ENCODE results near the gene CSMD2.

Gene CSMD2

GRCh38 chr1:34127006-34128000 is 37.7 kb downstream of the CSMD2 start:
- Histone ChIP-seq H3K4me1 (ENCODE audit: control insufficient read depth, insufficient read depth, low read length) (no peaks in the 10 kb centered on the region), H3K4me3 (ENCODE audit: low read length) (no peak overlapping the region), H3K9ac (ENCODE audit: low read depth, low read length) (no peak overlapping the region), H3K36me3 (ENCODE audit: insufficient read depth, low read length) (no peaks in the 10 kb centered on the region), H3K4me2 (ENCODE audit: low read length) (no peak overlapping the region), H3K9me3 (replicated peaks; ENCODE audit: low read length) (no peaks in the 10 kb centered on the region), H3K27me3 (ENCODE audit: control insufficient read depth, insufficient read depth, low read length) (no peaks in the 10 kb centered on the region)

- H3K4me2 ChIP-seq (ENCODE audit: low read length) = no peak overlapping the region
- H3K27me3 ChIP-seq (ENCODE audit: control insufficient read depth, insufficient read depth, low read length) = no peaks in the 10 kb centered on the region
- H3K36me3 ChIP-seq (ENCODE audit: insufficient read depth, low read length) = no peaks in the 10 kb centered on the region
- H3K9ac ChIP-seq (ENCODE audit: low read depth, low read length) = no peak overlapping the region
- no peaks in the 10 kb centered on the region for H3K9me3 ChIP-seq (replicated peaks; ENCODE audit: low read length)
- H3K4me1 ChIP-seq (ENCODE audit: control insufficient read depth, insufficient read depth, low read length) = no peaks in the 10 kb centered on the region
- no peak overlapping the region for H3K4me3 ChIP-seq (ENCODE audit: low read length)
Observed at GRCh38 chr1:34126486-34126885, 38.5 kb downstream of the CSMD2 start.

- Histone ChIP-seq H3K27me3 (ENCODE audit: control insufficient read depth, insufficient read depth, low read length) (no peaks in the 10 kb centered on the region), H3K4me2 (ENCODE audit: low read length) (no peak overlapping the region), H3K36me3 (ENCODE audit: insufficient read depth, low read length) (no peaks in the 10 kb centered on the region), H3K4me3 (ENCODE audit: low read length) (no peak overlapping the region), H3K9me3 (replicated peaks; ENCODE audit: low read length) (no peaks in the 10 kb centered on the region), H3K4me1 (ENCODE audit: control insufficient read depth, insufficient read depth, low read length) (no peaks in the 10 kb centered on the region), H3K9ac (ENCODE audit: low read depth, low read length) (no peak overlapping the region)
Observed at GRCh38 chr1:34125721-34126380, 39.2 kb downstream of the CSMD2 start.

- H3K4me3 ChIP-seq (ENCODE audit: low read length) = no peak overlapping the region
- H3K9ac ChIP-seq (ENCODE audit: low read depth, low read length) = no peak overlapping the region
- no peaks in the 10 kb centered on the region for H3K27me3 ChIP-seq (ENCODE audit: control insufficient read depth, insufficient read depth, low read length)
- no peak overlapping the region for H3K4me2 ChIP-seq (ENCODE audit: low read length)
- no peaks in the 10 kb centered on the region for H3K9me3 ChIP-seq (replicated peaks; ENCODE audit: low read length)
- H3K36me3 ChIP-seq (ENCODE audit: insufficient read depth, low read length) = no peaks in the 10 kb centered on the region
- no peaks in the 10 kb centered on the region for H3K4me1 ChIP-seq (ENCODE audit: control insufficient read depth, insufficient read depth, low read length)
Observed at GRCh38 chr1:34122080-34122932, 42.7 kb downstream of the CSMD2 start.

GRCh38 chr1:34115233-34115632 is 49.8 kb downstream of the CSMD2 start:
- H3K4me2 ChIP-seq (ENCODE audit: low read length) = no peak overlapping the region
- H3K4me1 ChIP-seq (ENCODE audit: control insufficient read depth, insufficient read depth, low read length) = no peaks in the 10 kb centered on the region
- H3K27me3 ChIP-seq (ENCODE audit: control insufficient read depth, insufficient read depth, low read length) = no peaks in the 10 kb centered on the region
- no peak overlapping the region for H3K4me3 ChIP-seq (ENCODE audit: low read length)
- H3K9me3 ChIP-seq (replicated peaks; ENCODE audit: low read length) = no peaks in the 10 kb centered on the region
- no peak overlapping the region for H3K9ac ChIP-seq (ENCODE audit: low read depth, low read length)
- H3K36me3 ChIP-seq (ENCODE audit: insufficient read depth, low read length) = no peaks in the 10 kb centered on the region

- no peak overlapping the region for H3K4me3 ChIP-seq (ENCODE audit: low read length)
Observed at GRCh38 chr1:34113887-34114286, 51.1 kb downstream of the CSMD2 start.

GRCh38 chr1:34113362-34113761 is 51.7 kb downstream of the CSMD2 start:
- Histone ChIP-seq H3K4me3 (ENCODE audit: low read length) (no peak overlapping the region), H3K4me1 (ENCODE audit: control insufficient read depth, insufficient read depth, low read length) (no peaks in the 10 kb centered on the region), H3K27me3 (ENCODE audit: control insufficient read depth, insufficient read depth, low read length) (no peaks in the 10 kb centered on the region), H3K9ac (ENCODE audit: low read depth, low read length) (no peak overlapping the region), H3K4me2 (ENCODE audit: low read length) (no peak overlapping the region), H3K9me3 (replicated peaks; ENCODE audit: low read length) (no peaks in the 10 kb centered on the region), H3K36me3 (ENCODE audit: insufficient read depth, low read length) (no peaks in the 10 kb centered on the region)

More at GRCh38 chr1:34113887-34114286, 51.1 kb downstream of the CSMD2 start:
- Histone ChIP-seq H3K9ac (ENCODE audit: low read depth, low read length) (no peak overlapping the region), H3K4me1 (ENCODE audit: control insufficient read depth, insufficient read depth, low read length) (no peaks in the 10 kb centered on the region), H3K36me3 (ENCODE audit: insufficient read depth, low read length) (no peaks in the 10 kb centered on the region), H3K4me2 (ENCODE audit: low read length) (no peak overlapping the region), H3K27me3 (ENCODE audit: control insufficient read depth, insufficient read depth, low read length) (no peaks in the 10 kb centered on the region), H3K9me3 (replicated peaks; ENCODE audit: low read length) (no peaks in the 10 kb centered on the region)

- Histone ChIP-seq H3K36me3 (ENCODE audit: insufficient read depth, low read length) (no peaks in the 10 kb centered on the region), H3K4me2 (ENCODE audit: low read length) (no peak overlapping the region)
Observed at GRCh38 chr1:34108711-34109110, 56.3 kb downstream of the CSMD2 start.

GRCh38 chr1:34108269-34108668 is 56.8 kb downstream of the CSMD2 start:
- H3K9ac ChIP-seq (ENCODE audit: low read depth, low read length) = no peak overlapping the region
- H3K4me1 ChIP-seq (ENCODE audit: control insufficient read depth, insufficient read depth, low read length) = no peaks in the 10 kb centered on the region
- H3K36me3 ChIP-seq (ENCODE audit: insufficient read depth, low read length) = no peaks in the 10 kb centered on the region
- no peaks in the 10 kb centered on the region for H3K27me3 ChIP-seq (ENCODE audit: control insufficient read depth, insufficient read depth, low read length)
- H3K4me2 ChIP-seq (ENCODE audit: low read length) = no peak overlapping the region
- no peaks in the 10 kb centered on the region for H3K9me3 ChIP-seq (replicated peaks; ENCODE audit: low read length)
- no peak overlapping the region for H3K4me3 ChIP-seq (ENCODE audit: low read length)

More at GRCh38 chr1:34108711-34109110, 56.3 kb downstream of the CSMD2 start:
- H3K9me3 ChIP-seq (replicated peaks; ENCODE audit: low read length) = no peaks in the 10 kb centered on the region
- no peak overlapping the region for H3K4me3 ChIP-seq (ENCODE audit: low read length)
- no peaks in the 10 kb centered on the region for H3K27me3 ChIP-seq (ENCODE audit: control insufficient read depth, insufficient read depth, low read length)
- no peak overlapping the region for H3K9ac ChIP-seq (ENCODE audit: low read depth, low read length)
- no peaks in the 10 kb centered on the region for H3K4me1 ChIP-seq (ENCODE audit: control insufficient read depth, insufficient read depth, low read length)

- H3K27me3 ChIP-seq (ENCODE audit: control insufficient read depth, insufficient read depth, low read length) = no peaks in the 10 kb centered on the region
- no peak overlapping the region for H3K4me2 ChIP-seq (ENCODE audit: low read length)
- H3K4me3 ChIP-seq (ENCODE audit: low read length) = no peak overlapping the region
- no peaks in the 10 kb centered on the region for H3K36me3 ChIP-seq (ENCODE audit: insufficient read depth, low read length)
- H3K4me1 ChIP-seq (ENCODE audit: control insufficient read depth, insufficient read depth, low read length) = no peaks in the 10 kb centered on the region
- H3K9ac ChIP-seq (ENCODE audit: low read depth, low read length) = no peak overlapping the region
- no peaks in the 10 kb centered on the region for H3K9me3 ChIP-seq (replicated peaks; ENCODE audit: low read length)
Observed at GRCh38 chr1:34101151-34101550, 63.9 kb downstream of the CSMD2 start.

GRCh38 chr1:34100332-34100731 is 64.7 kb downstream of the CSMD2 start:
- H3K27me3 ChIP-seq (ENCODE audit: control insufficient read depth, insufficient read depth, low read length) = no peaks in the 10 kb centered on the region
- H3K9me3 ChIP-seq (replicated peaks; ENCODE audit: low read length) = no peaks in the 10 kb centered on the region
- H3K4me2 ChIP-seq (ENCODE audit: low read length) = no peak overlapping the region
- H3K4me1 ChIP-seq (ENCODE audit: control insufficient read depth, insufficient read depth, low read length) = no peaks in the 10 kb centered on the region
- no peak overlapping the region for H3K9ac ChIP-seq (ENCODE audit: low read depth, low read length)
- H3K4me3 ChIP-seq (ENCODE audit: low read length) = no peak overlapping the region
- no peaks in the 10 kb centered on the region for H3K36me3 ChIP-seq (ENCODE audit: insufficient read depth, low read length)

Measured in skeletal muscle satellite cell (primary cell).